ENCODE results near the gene CRLF3.
"Not testable (repeated sequence)": the region's sequence is repeated elsewhere in the genome, so short reads cannot be mapped to it uniquely, and the experiment has no call there.

CRLF3 gene

DNA sequence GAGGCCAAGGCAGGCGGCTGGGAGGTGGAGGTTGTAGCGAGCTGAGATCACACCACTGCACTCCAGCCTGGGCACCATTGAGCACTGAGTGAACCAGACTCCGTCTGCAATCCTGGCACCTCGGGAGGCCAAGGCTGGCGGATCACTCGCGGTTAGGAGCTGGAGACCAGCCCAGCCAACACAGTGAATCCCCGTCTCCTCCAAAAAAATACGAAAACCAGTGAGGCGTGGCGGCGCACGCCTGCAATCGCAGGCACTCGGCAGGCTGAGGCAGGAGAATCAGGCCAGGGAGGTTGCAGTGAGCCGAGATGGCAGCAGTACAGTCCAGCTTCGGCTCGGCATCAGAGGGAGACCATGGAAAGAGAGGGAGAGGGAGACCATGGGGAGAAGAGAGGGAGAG lies 88.1 kb downstream of the CRLF3 start:
- DNase-seq (ENCODE audit: low read depth in 2 of 2): not testable (repeated sequence)

DNA sequence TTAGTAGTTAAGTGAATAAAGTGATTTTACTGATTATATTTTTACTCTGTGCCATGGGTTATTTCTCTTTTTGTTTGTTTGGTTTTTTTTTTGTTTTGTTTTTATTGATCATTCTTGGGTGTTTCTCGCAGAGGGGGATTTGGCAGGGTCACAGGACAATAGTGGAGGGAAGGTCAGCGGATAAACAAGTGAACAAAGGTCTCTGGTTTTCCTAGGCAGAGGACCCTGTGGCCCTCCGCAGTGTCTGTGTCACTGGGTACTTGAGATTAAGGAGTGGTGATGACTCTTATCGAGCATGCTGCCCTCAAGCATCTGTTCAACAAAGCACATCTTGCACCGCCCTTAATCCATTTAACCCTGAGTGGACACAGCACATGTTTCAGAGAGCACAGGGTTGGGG lies 88.8 kb downstream of the CRLF3 start:
- not testable (repeated sequence) for DNase-seq (ENCODE audit: low read depth in 2 of 2)

DNA sequence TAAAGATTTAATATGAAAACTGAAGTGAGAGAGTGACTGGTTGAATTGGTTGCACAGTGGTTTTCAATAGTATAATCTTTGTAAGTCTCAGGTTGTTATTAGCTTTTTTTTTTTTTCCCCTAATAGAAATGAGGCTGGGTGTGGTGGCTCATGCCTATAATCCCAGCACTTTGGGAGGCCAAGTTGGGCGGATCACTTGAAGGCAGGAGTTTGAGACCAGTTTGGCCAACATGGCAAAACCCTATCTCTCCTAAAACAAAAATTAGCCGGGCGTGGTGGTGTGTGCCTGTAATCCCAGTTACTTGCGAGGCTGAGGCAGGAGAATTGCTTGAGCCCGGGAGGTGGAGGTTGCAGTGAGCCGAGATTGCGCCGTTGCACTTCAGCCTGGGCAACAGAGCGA lies 89.3 kb downstream of the CRLF3 start:
- not testable (repeated sequence) for DNase-seq (ENCODE audit: low read depth in 2 of 2)

- DNase-seq (ENCODE audit: low read depth in 2 of 2): not testable (repeated sequence)
Measured at GRCh38 chr17:30734153-30734552, 90.3 kb downstream of the CRLF3 start.
